HG02678 (cell line): ENCODE results near the gene PRSS58.

Experiments used
- ATAC-seq: cut with Tn5 transposase; IDR thresholded peaks from one replicate; pipeline ENCODE4 v1.9.1; 2021; ENCODE audit warnings: mild to moderate bottlenecking, moderate library complexity; ENCODE audit not compliant: unreplicated experiment

PRSS58 gene

DNA sequence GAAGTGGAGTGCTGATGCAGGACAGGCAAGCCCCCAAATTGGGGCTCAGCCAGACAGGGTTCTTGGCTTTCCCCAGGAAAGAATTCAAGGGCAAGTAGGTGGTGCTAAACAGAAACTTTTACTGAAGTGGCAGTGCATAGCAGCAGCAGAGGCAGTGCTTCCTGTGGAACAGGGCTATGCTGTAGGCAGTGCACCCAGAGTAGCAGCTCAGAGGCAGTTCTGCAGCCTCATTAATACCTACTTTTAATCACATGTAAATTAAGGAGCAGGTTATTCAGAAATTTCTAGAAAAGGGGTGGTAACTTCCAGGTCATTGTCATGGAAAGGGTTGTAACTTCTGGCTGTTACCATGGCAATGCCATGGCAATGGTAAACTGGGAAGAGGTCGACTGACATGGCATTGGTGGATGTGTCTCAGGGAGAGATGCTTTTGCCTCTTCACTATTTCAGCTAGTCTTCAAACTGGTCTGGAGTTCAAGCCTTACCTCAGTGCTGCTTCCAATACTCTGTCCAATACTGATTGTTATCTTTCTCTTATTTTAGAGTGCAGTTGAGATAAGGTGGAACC is 29.2 kb downstream of the PRSS58 start:
- no peak for ATAC-seq
